Central memory CD8-positive, alpha-beta T cell (primary cell): ENCODE data around the gene TK1.

Source experiments
- ATAC-seq: fragments of 150-1000 bp; cut with Tn5 transposase; replicated peaks from 2 replicates; pipeline ENCODE4 v1.10.0; 2022; ENCODE audit warnings: mild to moderate bottlenecking, moderate FRiP score, moderate number of reproducible peaks; ENCODE audit not compliant: poor library complexity, severe bottlenecking; ENCODE audit errors: extremely low read depth
- DNase-seq, 2 donors: peaks; one replicate each; pipeline ENCODE4 v3.0.0; 2021; ENCODE audit warnings: low spot score in 2 of 2
- H3K27ac Mint-ChIP-seq: one replicate; pipeline ENCODE4 v1.8.0; 2022; ENCODE audit warnings: low read depth, mild to moderate bottlenecking, moderate library complexity, mixed read lengths
- H3K27me3 Mint-ChIP-seq: one replicate; pipeline ENCODE4 v1.8.0; 2022; ENCODE audit warnings: mixed read lengths
- H3K36me3 Mint-ChIP-seq: one replicate; pipeline ENCODE4 v1.8.0; 2022; ENCODE audit warnings: mild to moderate bottlenecking, moderate library complexity, mixed read lengths; ENCODE audit not compliant: insufficient read depth
- H3K4me1 Mint-ChIP-seq: one replicate; pipeline ENCODE4 v1.8.0; 2022; ENCODE audit warnings: mixed read lengths
- H3K4me3 Mint-ChIP-seq: one replicate; pipeline ENCODE4 v1.8.0; 2022; ENCODE audit warnings: mild to moderate bottlenecking, moderate library complexity, mixed read lengths
- H3K9me3 Mint-ChIP-seq: one replicate; pipeline ENCODE4 v1.8.0; 2022; ENCODE audit warnings: mixed read lengths

Gene TK1

GRCh38 chr17:78226759-78227454, 40.1 kb upstream of the TK1 start:
- Mint-ChIP-seq H3K36me3 (peaks cover 4% of the 10 kb centered on the region), H3K27me3 (peaks cover 19% of the 10 kb centered on the region), H3K27ac (no peak overlapping the region), H3K9me3 (no peaks in the 10 kb centered on the region), H3K4me3 (no peak overlapping the region), H3K4me1 (no peaks in the 10 kb centered on the region)
- no peak for DNase-seq
- no peak for ATAC-seq

- peaks cover 12% of the 10 kb centered on the region for H3K27me3 Mint-ChIP-seq
- no peaks in the 10 kb centered on the region for H3K9me3 Mint-ChIP-seq
- H3K4me3 Mint-ChIP-seq, result no peak overlapping the region
- no peaks in the 10 kb centered on the region for H3K4me1 Mint-ChIP-seq
- DNase-seq, result no peak
- H3K36me3 Mint-ChIP-seq, result peaks cover 5% of the 10 kb centered on the region
- no peak overlapping the region for H3K27ac Mint-ChIP-seq
- no peak for ATAC-seq
Observed at GRCh38 chr17:78226055-78226758, 39.4 kb upstream of the TK1 start.

- peaks cover 3% of the 10 kb centered on the region for H3K27me3 Mint-ChIP-seq
- no peak overlapping the region for H3K27ac Mint-ChIP-seq
- no peaks in the 10 kb centered on the region for H3K4me1 Mint-ChIP-seq
- peaks cover 5% of the 10 kb centered on the region for H3K36me3 Mint-ChIP-seq
- no peaks in the 10 kb centered on the region for H3K9me3 Mint-ChIP-seq
- no peak overlapping the region for H3K4me3 Mint-ChIP-seq
- ATAC-seq, result no peak
- no peak for DNase-seq
Observed at GRCh38 chr17:78225088-78225865, 38.4 kb upstream of the TK1 start.

- ATAC-seq, result no peak
- Mint-ChIP-seq H3K4me1 (no peaks in the 10 kb centered on the region), H3K27me3 (no peaks in the 10 kb centered on the region), H3K27ac (no peak overlapping the region), H3K36me3 (peaks cover 5% of the 10 kb centered on the region), H3K4me3 (no peak overlapping the region), H3K9me3 (no peaks in the 10 kb centered on the region)
- no peak for DNase-seq
Observed at GRCh38 chr17:78224231-78225087, 37.6 kb upstream of the TK1 start.

GRCh38 chr17:78223765-78224164, 36.9 kb upstream of the TK1 start:
- no peak for ATAC-seq
- Mint-ChIP-seq H3K36me3 (peaks cover 8% of the 10 kb centered on the region), H3K27me3 (no peaks in the 10 kb centered on the region), H3K4me3 (no peak overlapping the region), H3K9me3 (no peaks in the 10 kb centered on the region), H3K4me1 (no peaks in the 10 kb centered on the region), H3K27ac (no peak overlapping the region)
- DNase-seq, result no peak

- no peak overlapping the region for H3K4me3 Mint-ChIP-seq
- H3K27me3 Mint-ChIP-seq, result no peaks in the 10 kb centered on the region
- DNase-seq (no peak), ATAC-seq (no peak)
- H3K9me3 Mint-ChIP-seq, result no peaks in the 10 kb centered on the region
- H3K36me3 Mint-ChIP-seq, result peaks cover 10% of the 10 kb centered on the region
- H3K4me1 Mint-ChIP-seq, result no peaks in the 10 kb centered on the region
- no peak overlapping the region for H3K27ac Mint-ChIP-seq
Observed at GRCh38 chr17:78223061-78223460, 36.2 kb upstream of the TK1 start.

GRCh38 chr17:78219396-78220150, 32.7 kb upstream of the TK1 start:
- H3K4me3 Mint-ChIP-seq, result no peak overlapping the region
- H3K27me3 Mint-ChIP-seq, result no peaks in the 10 kb centered on the region
- H3K4me1 Mint-ChIP-seq, result no peaks in the 10 kb centered on the region
- ATAC-seq, result no peak
- H3K9me3 Mint-ChIP-seq, result no peaks in the 10 kb centered on the region
- peaks cover 10% of the 10 kb centered on the region for H3K36me3 Mint-ChIP-seq
- DNase-seq, result no peak
- H3K27ac Mint-ChIP-seq, result no peak overlapping the region

GRCh38 chr17:78214706-78215061, 27.8 kb upstream of the TK1 start:
- Mint-ChIP-seq H3K9me3 (no peaks in the 10 kb centered on the region), H3K4me3 (peak overlapping the region; percentile 75), H3K27me3 (no peaks in the 10 kb centered on the region), H3K4me1 (no peaks in the 10 kb centered on the region), H3K36me3 (peaks cover 8% of the 10 kb centered on the region), H3K27ac (no peak overlapping the region)
- ATAC-seq (no peak), DNase-seq (no peak)

- DNase-seq (peak; percentile 83 to 91), ATAC-seq (peak; percentile 99)
- Mint-ChIP-seq H3K27ac (no peak within 1 kb of the TSS), H3K9me3 (no peaks in the 10 kb centered on the region), H3K4me3 (peak within 1 kb of the TSS; percentile 75), H3K27me3 (no peaks in the 10 kb centered on the region), H3K4me1 (no peaks in the 10 kb centered on the region), H3K36me3 (peaks cover 5% of the 10 kb centered on the region)
Observed at GRCh38 chr17:78214016-78214705, 27.3 kb upstream of the TK1 start, which contains the start of gene BIRC5. TSS of gene BIRC5 (plus strand) at chr17:78214253. CDS start at chr17:78214317, 64 bp downstream.

- Mint-ChIP-seq H3K27me3 (no peaks in the 10 kb centered on the region), H3K27ac (no peak overlapping the region), H3K4me1 (no peaks in the 10 kb centered on the region), H3K36me3 (peaks cover 1% of the 10 kb centered on the region), H3K4me3 (no peak overlapping the region), H3K9me3 (no peaks in the 10 kb centered on the region)
- ATAC-seq, result no peak
- no peak for DNase-seq
Observed at GRCh38 chr17:78211032-78211431, 24.2 kb upstream of the TK1 start.

- H3K4me3 Mint-ChIP-seq, result no peak overlapping the region
Observed at GRCh38 chr17:78210111-78210510, 23.3 kb upstream of the TK1 start.

More at GRCh38 chr17:78210111-78210510, 23.3 kb upstream of the TK1 start:
- no peak for DNase-seq
- no peak for ATAC-seq
- Mint-ChIP-seq H3K4me1 (no peaks in the 10 kb centered on the region), H3K27ac (no peak overlapping the region), H3K9me3 (no peaks in the 10 kb centered on the region), H3K27me3 (no peaks in the 10 kb centered on the region), H3K36me3 (peaks cover 1% of the 10 kb centered on the region)
